ENCODE results near the gene KCNQ1. TPM values are rescaled to one million over a fixed set of nuclear protein-coding genes. Genes with fewer than 3 reads are reported as not detected.

The KCNQ1 gene
- total RNA-seq, 1 experiment from 2014 or later, result 2.5 TPM

GRCh38 chr11:2839395-2839943 is 394.7 kb downstream of the KCNQ1 start (continued):
- no peak for TF ChIP-seq GRHL2 (CRISPR knock-in tag; IDR thresholded peaks at IDR 0.05; ENCODE audit: insufficient replicate concordance, severe bottlenecking)
- TF ChIP-seq NFATC4 (CRISPR knock-in tag; IDR thresholded peaks at IDR 0.05), result no peak
- no peak for TF ChIP-seq IRF2 (CRISPR knock-in tag; IDR thresholded peaks at IDR 0.05; ENCODE audit: borderline replicate concordance, low read depth)
- no peak for TF ChIP-seq ATF1 (CRISPR knock-in tag; IDR thresholded peaks at IDR 0.05)
- no peak for TF ChIP-seq PRRX2 (CRISPR knock-in tag; IDR thresholded peaks at IDR 0.05)
- no peak for TF ChIP-seq TP53 (CRISPR knock-in tag; IDR thresholded peaks at IDR 0.05)
- no peak for TF ChIP-seq E2F4 (CRISPR knock-in tag; IDR thresholded peaks at IDR 0.05; ENCODE audit: borderline replicate concordance, low read depth)

DNA sequence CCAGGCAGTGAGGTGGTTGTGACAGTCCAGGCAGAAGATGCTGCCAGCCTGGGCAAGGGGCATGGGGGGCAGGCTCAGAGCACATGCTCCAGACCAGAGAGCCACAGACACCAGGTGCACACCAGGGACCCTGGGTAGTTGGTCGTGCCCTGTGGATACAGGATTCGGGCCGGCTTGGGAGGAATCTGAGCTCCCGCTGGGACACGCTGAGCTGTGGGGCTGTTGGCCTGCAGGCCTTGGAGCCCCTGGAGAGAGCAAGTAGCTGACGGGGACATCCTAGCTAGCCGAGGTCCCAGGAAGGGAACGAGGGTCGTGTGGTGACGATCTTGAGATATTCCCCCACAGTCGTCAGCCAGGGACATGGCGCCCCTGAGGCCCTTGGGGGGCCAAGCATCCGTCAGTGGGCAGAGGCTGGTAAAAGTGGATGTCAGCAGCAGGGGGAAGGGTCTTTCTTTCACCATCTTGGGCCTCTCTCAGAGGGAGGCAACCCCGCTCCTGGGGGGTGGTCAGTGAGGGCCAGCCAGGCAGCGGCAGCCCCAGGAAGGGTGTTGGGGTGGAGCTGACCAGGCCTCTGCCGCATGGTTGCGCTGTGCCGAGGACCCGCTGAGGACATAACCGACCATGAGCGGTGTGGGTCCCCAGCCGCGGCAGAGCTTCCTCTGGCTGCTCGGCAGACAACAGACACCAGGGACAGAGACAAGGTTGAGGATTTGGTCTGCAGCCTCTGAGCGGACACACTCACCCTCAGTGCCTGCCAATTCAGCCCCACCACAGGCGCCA is 396.8 kb downstream of the KCNQ1 start:
- ATAC-seq, result no peak
- H3K4me3 Mint-ChIP-seq, result no peak overlapping the region
- POLR2A ChIA-PET, result no interaction called here
- H3K4me1 Mint-ChIP-seq, result peaks cover 11% of the 10 kb centered on the region
- peaks cover 41% of the 10 kb centered on the region for H3K27me3 Mint-ChIP-seq (ENCODE audit: low read depth)
- no peak for DNase-seq (ENCODE audit: low spot score)
- CTCF ChIA-PET, result interaction anchor here (1.4 kb wide), 1 partner anchor 310 kb away, joined by 3 read pairs; no protein-coding TSS in a partner anchor
- no peak overlapping the region for H3K27ac Mint-ChIP-seq
- TF ChIP-seq, protein P1, sequence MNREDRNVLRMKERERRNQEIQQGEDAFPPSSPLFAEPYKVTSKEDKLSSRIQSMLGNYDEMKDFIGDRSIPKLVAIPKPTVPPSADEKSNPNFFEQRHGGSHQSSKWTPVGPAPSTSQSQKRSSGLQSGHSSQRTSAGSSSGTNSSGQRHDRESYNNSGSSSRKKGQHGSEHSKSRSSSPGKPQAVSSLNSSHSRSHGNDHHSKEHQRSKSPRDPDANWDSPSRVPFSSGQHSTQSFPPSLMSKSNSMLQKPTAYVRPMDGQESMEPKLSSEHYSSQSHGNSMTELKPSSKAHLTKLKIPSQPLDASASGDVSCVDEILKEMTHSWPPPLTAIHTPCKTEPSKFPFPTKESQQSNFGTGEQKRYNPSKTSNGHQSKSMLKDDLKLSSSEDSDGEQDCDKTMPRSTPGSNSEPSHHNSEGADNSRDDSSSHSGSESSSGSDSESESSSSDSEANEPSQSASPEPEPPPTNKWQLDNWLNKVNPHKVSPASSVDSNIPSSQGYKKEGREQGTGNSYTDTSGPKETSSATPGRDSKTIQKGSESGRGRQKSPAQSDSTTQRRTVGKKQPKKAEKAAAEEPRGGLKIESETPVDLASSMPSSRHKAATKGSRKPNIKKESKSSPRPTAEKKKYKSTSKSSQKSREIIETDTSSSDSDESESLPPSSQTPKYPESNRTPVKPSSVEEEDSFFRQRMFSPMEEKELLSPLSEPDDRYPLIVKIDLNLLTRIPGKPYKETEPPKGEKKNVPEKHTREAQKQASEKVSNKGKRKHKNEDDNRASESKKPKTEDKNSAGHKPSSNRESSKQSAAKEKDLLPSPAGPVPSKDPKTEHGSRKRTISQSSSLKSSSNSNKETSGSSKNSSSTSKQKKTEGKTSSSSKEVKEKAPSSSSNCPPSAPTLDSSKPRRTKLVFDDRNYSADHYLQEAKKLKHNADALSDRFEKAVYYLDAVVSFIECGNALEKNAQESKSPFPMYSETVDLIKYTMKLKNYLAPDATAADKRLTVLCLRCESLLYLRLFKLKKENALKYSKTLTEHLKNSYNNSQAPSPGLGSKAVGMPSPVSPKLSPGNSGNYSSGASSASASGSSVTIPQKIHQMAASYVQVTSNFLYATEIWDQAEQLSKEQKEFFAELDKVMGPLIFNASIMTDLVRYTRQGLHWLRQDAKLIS (CRISPR knock-in tag; IDR thresholded peaks at IDR 0.05; ENCODE audit: borderline replicate concordance), result no peak
- no peak for TF ChIP-seq RORB (CRISPR knock-in tag; IDR thresholded peaks at IDR 0.05)
- H3K9me3 Mint-ChIP-seq, result no peaks in the 10 kb centered on the region
- no peaks in the 10 kb centered on the region for H3K36me3 Mint-ChIP-seq

GRCh38 chr11:2842876-2843275 is 398.1 kb downstream of the KCNQ1 start:
- Mint-ChIP-seq H3K36me3 (no peaks in the 10 kb centered on the region), H3K4me3 (no peak overlapping the region), H3K9me3 (no peaks in the 10 kb centered on the region), H3K27ac (no peak overlapping the region), H3K27me3 (ENCODE audit: low read depth) (peaks cover 40% of the 10 kb centered on the region), H3K4me1 (peaks cover 6% of the 10 kb centered on the region; the same call in 1 of the 2 replicates)
- POLR2A ChIA-PET, result no interaction called here
- ATAC-seq (no peak), DNase-seq (ENCODE audit: low spot score) (no peak)
- CTCF ChIA-PET, result no interaction called here
- TF ChIP-seq ETV6 (CRISPR knock-in tag; IDR thresholded peaks at IDR 0.05) (no peak), ZNF416 (CRISPR knock-in tag; IDR thresholded peaks at IDR 0.05) (no peak), NFE2L1 (CRISPR knock-in tag; IDR thresholded peaks at IDR 0.05) (no peak), CDX4 (CRISPR knock-in tag; IDR thresholded peaks at IDR 0.05; ENCODE audit: borderline replicate concordance) (no peak), MXD4 (CRISPR knock-in tag; IDR thresholded peaks at IDR 0.05; ENCODE audit: borderline replicate concordance) (no peak), RELA (CRISPR knock-in tag; IDR thresholded peaks at IDR 0.05; ENCODE audit: borderline replicate concordance) (no peak), IRF1 (CRISPR knock-in tag; IDR thresholded peaks at IDR 0.05) (no peak)
- TF ChIP-seq, protein P2, sequence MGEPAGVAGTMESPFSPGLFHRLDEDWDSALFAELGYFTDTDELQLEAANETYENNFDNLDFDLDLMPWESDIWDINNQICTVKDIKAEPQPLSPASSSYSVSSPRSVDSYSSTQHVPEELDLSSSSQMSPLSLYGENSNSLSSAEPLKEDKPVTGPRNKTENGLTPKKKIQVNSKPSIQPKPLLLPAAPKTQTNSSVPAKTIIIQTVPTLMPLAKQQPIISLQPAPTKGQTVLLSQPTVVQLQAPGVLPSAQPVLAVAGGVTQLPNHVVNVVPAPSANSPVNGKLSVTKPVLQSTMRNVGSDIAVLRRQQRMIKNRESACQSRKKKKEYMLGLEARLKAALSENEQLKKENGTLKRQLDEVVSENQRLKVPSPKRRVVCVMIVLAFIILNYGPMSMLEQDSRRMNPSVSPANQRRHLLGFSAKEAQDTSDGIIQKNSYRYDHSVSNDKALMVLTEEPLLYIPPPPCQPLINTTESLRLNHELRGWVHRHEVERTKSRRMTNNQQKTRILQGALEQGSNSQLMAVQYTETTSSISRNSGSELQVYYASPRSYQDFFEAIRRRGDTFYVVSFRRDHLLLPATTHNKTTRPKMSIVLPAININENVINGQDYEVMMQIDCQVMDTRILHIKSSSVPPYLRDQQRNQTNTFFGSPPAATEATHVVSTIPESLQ (CRISPR knock-in tag; IDR thresholded peaks at IDR 0.05), result no peak
- TF ChIP-seq, protein P1 (CRISPR knock-in tag; IDR thresholded peaks at IDR 0.05; ENCODE audit: borderline replicate concordance), result no peak

Data from WTC11 (cell line).